Measurements from ENCODE around the gene UBE2J2. TPM values are rescaled to one million over a fixed set of nuclear protein-coding genes. Genes with fewer than 3 reads are reported as not detected.

The UBE2J2 gene
- polyA plus RNA-seq, 1 of the 3 experiments (the other 2 are of a cell fraction), result 47.5 TPM

DNA sequence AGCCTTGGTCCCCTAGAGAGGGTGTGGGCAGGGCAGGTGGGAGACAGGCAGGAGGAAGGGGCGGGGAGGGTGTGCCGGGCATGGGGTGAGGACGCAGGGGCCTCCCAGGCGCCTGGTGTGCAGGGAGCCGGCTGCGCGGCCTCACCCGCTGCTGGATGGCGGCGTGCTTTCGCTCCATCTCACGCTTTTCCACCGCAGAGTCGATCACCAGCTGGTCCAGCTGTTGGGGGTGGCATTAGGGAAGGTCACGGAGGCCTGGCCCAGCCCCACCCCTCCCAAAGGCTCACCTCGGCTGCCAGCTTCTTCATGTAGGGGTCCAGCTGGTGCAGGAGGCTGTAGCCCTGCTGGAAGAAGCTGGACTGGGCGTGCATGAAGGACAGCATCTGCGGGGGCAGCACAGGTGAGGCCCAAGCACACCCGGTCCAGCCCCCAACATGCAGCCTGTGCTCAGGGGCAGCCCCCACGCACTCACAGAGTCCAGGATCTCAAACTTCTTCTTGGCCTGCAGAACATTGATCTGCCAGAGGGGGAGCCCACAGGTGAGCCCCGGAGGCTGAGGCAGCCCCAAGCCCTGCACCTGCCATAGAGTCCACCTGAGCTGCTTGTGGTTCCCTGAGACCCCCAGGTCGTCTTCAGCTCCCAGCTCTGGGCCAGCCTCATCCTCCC, 26.2 kb upstream of the UBE2J2 start:
- no peak overlapping the region for H3K9ac ChIP-seq
- no peaks in the 10 kb centered on the region for H3K9me2 ChIP-seq
- no peak for DNase-seq
- no peaks in the 10 kb centered on the region for H3K9me3 ChIP-seq
- WGBS (ENCODE audit: low lambda C conversion rate), result no CpG with 5 or more reads among the region's 22 CpGs
- H3K27me3 ChIP-seq (ENCODE audit: insufficient read depth), result no peaks in the 10 kb centered on the region
- no peak overlapping the region for H2AFZ ChIP-seq (ENCODE audit: low read depth)
- H4K20me1 ChIP-seq (ENCODE audit: insufficient read depth), result peaks cover 8% of the 10 kb centered on the region; the same call in 1 of the 2 replicates
- no peak overlapping the region for H3K4me3 ChIP-seq (ENCODE audit: low read depth in 2 of 2, low read length in 1 of 2)
- POLR2A ChIA-PET, result no interaction called here
- peaks cover 0 to 12% of the 10 kb centered on the region in 2 experiments for H3K36me3 ChIP-seq (replicated peaks in 1 of 2; ENCODE audit: control insufficient read depth in 1 of 2, insufficient read depth in 2 of 2, low read length in 1 of 2)
- TF ChIP-seq EP300 (IDR thresholded peaks at IDR 0.05; ENCODE audit: borderline replicate concordance in 1 of 2, low read depth in 1 of 2, low read length in 1 of 2), result no peak
- TF ChIP-seq NRF1 (IDR thresholded peaks at IDR 0.05; ENCODE audit: low read depth, low read length), result no peak
- TF ChIP-seq USF2 (IDR thresholded peaks at IDR 0.05; ENCODE audit: borderline replicate concordance, low read depth, low read length), result no peak
- no peak for TF ChIP-seq NFIC (IDR thresholded peaks at IDR 0.05; ENCODE audit: borderline replicate concordance)
- no peak; the same call in 1 of the 2 replicates for TF ChIP-seq CTCF (IDR thresholded peaks at IDR 0.05)
- TF ChIP-seq TEAD4 (IDR thresholded peaks at IDR 0.05; ENCODE audit: borderline replicate concordance, insufficient read depth), result no peak
- TF ChIP-seq FOXJ3 (CRISPR knock-in tag; IDR thresholded peaks at IDR 0.05), result no peak
- no peak for TF ChIP-seq ZBTB33 (IDR thresholded peaks at IDR 0.05; ENCODE audit: borderline replicate concordance, low read depth)
- TF ChIP-seq MEF2A (IDR thresholded peaks at IDR 0.05; ENCODE audit: borderline replicate concordance, low read depth), result no peak
- TF ChIP-seq SIN3A (IDR thresholded peaks at IDR 0.05; ENCODE audit: borderline replicate concordance, low read depth, low read length), result no peak
- TF ChIP-seq ELF1 (IDR thresholded peaks at IDR 0.05), result no peak
- TF ChIP-seq SMC3 (IDR thresholded peaks at IDR 0.05; ENCODE audit: low read depth, low read length), result no peak
- TF ChIP-seq POLR2AphosphoS5 (IDR thresholded peaks at IDR 0.05; ENCODE audit: low read depth, low read length), result no peak
- TF ChIP-seq GABPA (IDR thresholded peaks at IDR 0.05; ENCODE audit: low read depth), result no peak
- TF ChIP-seq RCOR1 (IDR thresholded peaks at IDR 0.05; ENCODE audit: low read length), result no peak
- no peak for TF ChIP-seq FOXM1 (IDR thresholded peaks at IDR 0.05; ENCODE audit: low read depth)
- TF ChIP-seq TAF1 (IDR thresholded peaks at IDR 0.05; ENCODE audit: borderline replicate concordance, low read depth, low read length), result no peak
- H3F3A ChIP-seq (replicated peaks; ENCODE audit: insufficient read depth), result no peaks in the 10 kb centered on the region
- CTCF ChIA-PET, result interaction anchor here (0.9 to 2.8 kb wide), 5 partner anchors 8 to 178 kb away, joined by 3 to 10 read pairs (median 4); partner anchors contain the start of gene DVL1
- no peak overlapping the region for H3K27ac ChIP-seq (ENCODE audit: low read depth in 2 of 2, low read length in 1 of 2)
- peaks cover 1 to 22% of the 10 kb centered on the region in 2 experiments; a peak in 2 of 4 replicates for H3K4me1 ChIP-seq (ENCODE audit: control insufficient read depth in 1 of 2, insufficient read depth in 2 of 2, low read depth in 1 of 2, low read length in 1 of 2)
- no peak overlapping the region for H3K4me2 ChIP-seq
- H3K79me2 ChIP-seq (ENCODE audit: insufficient read depth), result peaks cover 6% of the 10 kb centered on the region

Measured in SK-N-SH (cell line).